ENCODE measurements around the gene ZMAT2.
"Not testable (repeated sequence)": the region's sequence is repeated elsewhere in the genome, so short reads cannot be mapped to it uniquely, and the experiment has no call there.

ZMAT2 gene, protein sequence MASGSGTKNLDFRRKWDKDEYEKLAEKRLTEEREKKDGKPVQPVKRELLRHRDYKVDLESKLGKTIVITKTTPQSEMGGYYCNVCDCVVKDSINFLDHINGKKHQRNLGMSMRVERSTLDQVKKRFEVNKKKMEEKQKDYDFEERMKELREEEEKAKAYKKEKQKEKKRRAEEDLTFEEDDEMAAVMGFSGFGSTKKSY

GRCh38 chr5:140700177-140701144 is at the start of gene ZMAT2:
ZMAT2 (plus strand) TSS chr5:140700447; CDS start chr5:140700461, 14 bp downstream.
- DNase-seq: peak; percentile 63 to 84 (median 83)

DNA sequence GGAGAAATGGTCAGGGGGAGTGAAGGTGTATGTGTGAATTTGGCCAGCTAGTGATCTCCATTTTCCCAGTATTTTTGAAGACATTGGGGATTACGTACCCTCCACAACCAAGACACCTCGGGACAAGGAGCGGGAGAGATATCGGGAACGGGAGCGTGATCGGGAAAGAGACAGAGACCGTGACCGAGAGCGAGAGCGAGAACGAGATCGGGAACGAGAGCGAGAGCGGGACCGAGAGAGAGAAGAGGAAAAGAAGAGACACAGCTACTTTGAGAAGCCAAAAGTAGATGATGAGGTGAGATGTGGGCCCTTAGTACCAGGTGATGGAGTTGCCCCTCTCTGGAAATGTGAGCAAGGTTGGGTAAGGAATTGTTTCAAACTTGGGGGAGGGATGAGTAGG is 41.4 kb upstream of the ZMAT2 start:
- no peak for DNase-seq

DNA sequence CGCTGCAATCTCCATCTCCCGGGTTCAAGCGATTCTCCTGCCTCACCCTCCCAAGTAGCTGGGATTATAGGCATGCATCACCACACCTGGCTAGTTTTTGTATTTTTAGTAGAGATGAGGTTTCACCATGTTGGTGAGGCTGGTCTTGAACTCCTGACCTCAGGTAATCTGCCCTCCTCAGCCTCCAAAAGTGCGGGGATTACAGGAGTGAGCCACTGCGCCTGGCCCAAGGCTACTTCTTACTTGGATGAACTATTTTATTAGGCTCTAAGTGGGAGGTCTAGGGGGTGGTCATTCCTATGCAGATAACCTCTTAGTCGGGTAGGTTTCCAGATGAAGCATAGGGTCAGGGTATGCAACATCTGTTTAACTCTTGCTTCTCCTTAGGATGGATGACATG is 39.9 kb upstream of the ZMAT2 start:
- DNase-seq: not testable (repeated sequence)

- DNase-seq: no peak
These were observed 36.3 kb upstream of the ZMAT2 start for GRCh38 chr5:140664030-140664358.

DNA sequence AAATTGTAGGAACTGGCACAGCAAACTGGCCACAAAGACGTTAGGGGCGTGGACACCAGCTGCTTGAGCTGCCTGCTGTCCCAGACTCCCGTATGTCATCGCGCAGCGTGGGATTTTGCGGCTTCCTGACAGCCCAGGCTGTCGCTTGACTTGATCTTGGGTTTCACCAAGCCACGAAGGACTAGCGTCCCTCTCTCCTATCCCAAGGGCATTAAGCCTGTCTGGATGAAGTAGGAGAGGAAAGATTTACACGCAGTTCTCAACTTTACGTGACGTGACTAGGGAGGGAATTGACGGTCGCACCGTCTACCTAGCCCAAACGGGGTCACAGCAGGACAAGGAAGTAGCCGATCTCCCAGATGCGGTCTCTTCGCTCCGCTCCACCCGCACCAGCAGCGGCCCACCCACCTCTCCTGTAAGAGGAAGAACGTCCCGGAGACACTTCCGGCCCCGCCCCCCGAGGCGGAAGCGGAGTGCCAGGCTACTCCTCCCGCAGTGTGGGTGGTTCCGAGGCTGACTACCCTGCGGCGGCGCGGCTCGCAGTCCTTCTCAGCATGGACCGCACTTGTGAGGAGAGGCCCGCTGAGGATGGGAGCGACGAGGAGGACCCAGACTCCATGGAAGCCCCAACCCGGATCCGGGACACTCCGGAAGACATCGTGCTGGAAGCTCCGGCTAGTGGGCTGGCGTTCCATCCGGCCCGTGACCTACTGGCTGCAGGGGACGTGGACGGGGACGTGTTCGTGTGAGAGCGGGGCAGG is 35.7 kb upstream of the ZMAT2 start, which contains the start of gene WDR55:
WDR55 (plus strand) TSS at position 546 of the 761 bp plus-strand sequence; CDS start at position 555, 9 bp downstream.
- peak; percentile 91 to 94 (median 92) for DNase-seq

- not testable (repeated sequence) for DNase-seq
These were observed 29.2 kb upstream of the ZMAT2 start for GRCh38 chr5:140671035-140671434.

DNA sequence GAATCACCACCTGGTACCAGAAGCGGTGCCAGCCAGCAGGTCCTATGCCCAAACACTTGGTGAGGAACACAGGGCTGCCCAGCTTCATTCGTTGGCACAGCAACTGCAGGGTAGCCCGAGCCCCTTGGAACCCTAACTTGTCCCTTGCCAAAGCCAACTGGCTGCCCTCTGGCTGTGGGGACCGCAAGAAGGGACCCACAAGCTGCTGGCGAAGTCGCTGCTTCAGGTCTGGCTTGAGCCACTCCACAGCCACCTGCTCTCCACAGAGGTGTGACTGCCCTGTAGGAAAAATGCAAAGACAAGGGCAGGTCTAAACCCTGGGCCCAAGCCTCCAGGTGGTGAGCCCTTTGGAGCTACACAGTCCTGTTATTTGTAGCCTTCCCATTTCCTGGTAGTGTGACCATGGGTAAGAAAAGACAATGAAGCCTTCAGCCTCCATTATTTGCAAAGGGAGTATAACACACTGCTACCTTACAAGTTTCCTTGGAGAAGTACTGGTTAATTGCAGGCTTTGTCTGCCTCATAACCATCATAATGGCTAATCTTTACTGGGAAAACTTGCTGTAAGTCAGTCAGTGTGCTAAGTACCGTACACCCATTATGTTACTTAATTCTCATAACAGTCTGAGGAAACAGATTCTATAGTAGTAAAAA is 28.6 kb upstream of the ZMAT2 start:
- no peak for DNase-seq

DNA sequence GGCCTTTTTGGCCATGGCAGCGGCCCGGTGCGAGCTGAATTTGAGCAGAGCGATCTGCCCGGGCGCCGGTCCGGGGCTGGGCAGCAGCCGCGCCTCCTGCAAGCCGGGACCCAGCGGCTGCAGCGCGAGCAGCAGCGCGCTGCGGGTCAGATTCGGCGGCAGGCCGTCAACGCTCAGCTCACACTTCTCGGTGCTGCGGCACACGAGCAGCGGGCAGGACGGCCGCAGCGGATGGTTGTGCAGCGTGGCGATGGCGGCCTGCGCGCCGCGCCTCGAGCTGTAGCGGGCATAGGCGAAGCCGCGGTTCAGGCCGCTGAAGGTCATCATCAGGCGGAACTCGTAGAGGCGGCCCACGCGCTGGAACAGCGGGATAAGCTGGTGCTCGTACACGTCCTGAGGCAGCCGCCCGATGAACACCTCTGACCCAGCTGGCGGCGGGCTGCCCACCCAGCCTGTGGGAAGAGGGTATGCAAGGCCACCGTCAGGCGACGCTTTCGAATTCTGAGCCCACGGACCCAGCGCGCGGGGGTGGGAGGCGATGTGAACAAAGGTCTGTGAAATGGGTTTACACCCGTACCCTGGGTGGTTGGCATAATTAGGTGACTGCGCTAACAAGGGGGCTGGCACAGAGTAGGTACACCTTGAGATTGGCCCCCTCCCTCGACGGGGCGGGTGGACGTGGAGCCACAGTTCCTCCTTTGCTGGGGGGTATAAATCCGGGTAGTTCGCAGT is 27.6 kb upstream of the ZMAT2 start:
- DNase-seq: no peak

DNA sequence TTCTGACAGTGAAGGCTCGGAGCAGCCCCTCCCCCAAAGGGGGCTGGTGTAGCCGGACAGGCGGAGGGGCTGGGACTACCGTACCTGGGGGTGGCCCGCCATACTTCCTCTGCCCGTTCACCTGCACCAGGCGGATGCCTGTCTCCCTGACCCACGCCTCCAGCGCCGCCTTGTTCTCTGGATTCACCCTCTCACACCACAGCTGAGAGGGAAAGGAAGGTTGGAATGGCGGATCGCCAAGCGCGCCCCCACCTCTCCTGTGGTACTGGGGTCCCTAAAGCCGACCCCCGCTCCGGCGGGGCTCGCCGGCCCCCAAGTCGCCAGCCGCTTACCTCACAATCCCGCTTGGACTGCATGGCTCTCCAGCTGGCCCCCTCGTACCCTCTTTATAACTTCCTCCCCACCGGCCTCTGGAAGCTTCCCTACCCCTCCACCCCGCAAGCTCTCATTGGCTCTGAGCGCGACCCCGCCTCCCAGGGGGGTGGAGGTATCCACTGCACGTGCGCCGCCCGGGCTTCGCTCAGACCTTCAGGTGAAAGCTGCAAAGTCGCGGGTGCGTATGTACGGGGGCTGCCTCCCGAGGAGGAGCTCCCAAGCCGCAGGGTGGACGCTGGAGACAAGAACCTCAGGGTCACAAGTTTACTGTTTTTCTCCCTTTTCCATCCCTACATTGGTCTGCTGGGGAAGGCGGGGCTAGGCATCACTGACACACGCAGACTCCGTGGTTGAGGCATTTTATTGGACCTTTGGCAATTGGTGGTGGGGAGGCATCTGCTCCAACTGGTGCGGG is 26.9 kb upstream of the ZMAT2 start, which contains the start of gene DND1:
DND1 (minus strand) TSS at position 390 of the 790 bp plus-strand sequence; CDS start at position 356, 34 bp downstream.
- DNase-seq: no peak

DNA sequence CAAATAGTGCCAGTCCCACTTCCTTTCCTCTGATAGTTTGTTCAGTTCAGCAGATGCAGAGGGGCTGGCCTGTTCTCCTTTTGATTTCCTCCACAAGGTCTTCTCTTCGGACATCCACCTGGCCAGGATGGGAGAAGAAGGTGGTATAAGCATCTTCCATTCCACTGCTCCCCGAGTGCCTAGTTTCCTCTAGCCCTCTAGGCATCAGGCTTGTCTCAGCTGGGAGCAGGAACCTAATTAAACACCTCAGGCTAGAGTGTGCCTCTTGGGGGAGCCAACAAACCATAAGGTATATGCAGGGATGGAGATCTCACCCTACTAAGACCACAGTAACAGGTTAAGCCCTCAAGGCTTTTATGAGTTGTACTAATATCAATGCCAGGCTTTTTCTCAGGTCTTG is 26.0 kb upstream of the ZMAT2 start:
- DNase-seq: no peak

DNA sequence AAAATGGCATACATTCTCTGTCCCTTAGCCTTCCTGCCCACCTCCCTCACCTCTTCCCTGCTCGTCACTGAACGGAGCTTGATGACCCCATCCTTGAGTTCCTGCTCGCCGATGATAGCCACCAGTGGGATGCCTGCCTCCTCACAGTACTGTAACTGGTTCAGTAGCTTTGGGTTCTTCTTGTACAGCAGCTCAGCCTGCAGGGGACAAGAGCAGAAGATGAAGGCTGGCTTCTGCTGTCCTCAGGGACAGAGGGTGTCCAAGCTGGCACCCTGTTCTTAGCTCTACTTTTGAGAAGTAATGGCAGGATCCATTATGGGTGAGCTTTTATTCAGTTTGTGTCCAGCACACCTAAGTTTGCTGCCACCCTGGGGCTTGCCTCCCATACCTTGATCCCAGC is 25.6 kb upstream of the ZMAT2 start:
- no peak for DNase-seq

GRCh38 chr5:140677947-140678346 is 22.3 kb upstream of the ZMAT2 start:
- DNase-seq: no peak

GRCh38 chr5:140678993-140679392 is 21.3 kb upstream of the ZMAT2 start:
- no peak for DNase-seq

GRCh38 chr5:140690376-140690932 is 9.8 kb upstream of the ZMAT2 start:
- no peak for DNase-seq

DNA sequence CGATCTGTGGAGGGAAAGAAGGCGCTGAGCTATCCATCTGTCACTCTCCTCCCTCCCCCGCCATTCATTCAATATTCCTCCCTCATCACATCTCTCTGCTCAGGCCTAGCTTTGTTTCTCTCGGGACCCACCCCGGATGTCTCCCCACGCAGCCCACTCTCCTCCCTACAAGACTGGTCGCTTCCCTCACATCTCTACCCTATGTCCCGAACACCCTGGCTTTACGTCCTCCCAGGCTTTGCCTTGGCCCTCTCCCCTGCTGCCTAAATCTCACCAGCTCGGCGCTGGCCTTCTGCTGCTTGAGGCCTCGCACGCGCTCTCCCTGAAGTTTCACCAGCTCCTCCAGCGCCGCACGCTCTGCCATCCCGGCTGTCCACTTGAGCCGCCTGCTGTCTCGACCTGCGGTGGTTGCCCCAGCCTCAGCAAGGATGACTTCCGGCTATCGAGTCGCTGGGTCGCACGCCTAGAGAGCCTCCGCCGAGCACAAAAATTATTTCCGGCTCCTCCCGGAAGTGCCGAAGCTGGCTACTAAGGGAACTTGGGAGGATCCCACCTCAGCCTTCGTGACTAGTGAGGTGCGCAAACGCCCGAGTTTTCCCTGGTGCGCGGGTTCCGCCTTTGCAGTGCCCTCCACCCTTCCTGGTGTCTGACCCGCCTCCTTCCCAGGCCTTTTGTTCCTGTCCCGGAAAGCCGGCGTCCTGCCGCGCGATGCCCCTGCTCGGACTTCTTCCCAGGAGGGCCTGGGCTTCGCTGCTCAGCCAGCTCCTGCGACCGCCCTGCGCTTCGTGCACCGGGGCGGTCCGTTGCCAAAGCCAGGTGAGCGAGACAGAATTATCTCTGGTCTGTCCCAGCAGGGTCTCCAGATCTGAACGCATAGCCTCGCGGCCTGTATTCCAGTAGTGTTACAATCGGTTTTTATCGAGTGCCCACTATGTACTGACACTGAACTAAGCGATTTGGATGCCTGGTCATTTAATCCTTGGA is 9.0 kb upstream of the ZMAT2 start, which contains the start of the genes HARS1 and HARS2:
HARS1 (minus strand) TSS at position 430 of the 984 bp plus-strand sequence; CDS start at position 364, 66 bp downstream.
HARS2 (plus strand) TSS at position 515 of the 984 bp plus-strand sequence; CDS start at position 709, 194 bp downstream.
- peak; percentile 56 to 66 (median 65) for DNase-seq

DNA sequence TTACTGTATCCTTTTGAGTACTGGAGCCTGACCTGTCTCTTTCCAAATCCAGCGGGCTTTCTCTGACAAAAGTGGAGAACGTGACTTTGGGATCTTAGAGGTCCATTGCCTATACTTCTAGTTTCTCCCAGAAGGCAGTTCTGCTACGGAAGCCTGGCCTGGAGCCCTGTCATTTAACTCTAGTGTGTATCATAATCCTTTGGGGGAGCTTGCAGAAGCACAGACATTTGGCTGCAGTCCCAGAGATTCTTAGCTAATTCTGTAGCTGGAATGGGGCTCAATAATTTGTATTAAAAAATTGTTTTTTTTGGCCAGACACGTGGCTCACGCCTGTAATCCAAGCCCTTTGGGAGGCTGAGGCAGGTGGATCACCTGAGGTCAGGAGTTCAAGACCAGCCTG is 6.0 kb upstream of the ZMAT2 start:
- no peak for DNase-seq

- no peak for DNase-seq
These were observed 3.3 kb upstream of the ZMAT2 start for GRCh38 chr5:140696891-140697492.

DNA sequence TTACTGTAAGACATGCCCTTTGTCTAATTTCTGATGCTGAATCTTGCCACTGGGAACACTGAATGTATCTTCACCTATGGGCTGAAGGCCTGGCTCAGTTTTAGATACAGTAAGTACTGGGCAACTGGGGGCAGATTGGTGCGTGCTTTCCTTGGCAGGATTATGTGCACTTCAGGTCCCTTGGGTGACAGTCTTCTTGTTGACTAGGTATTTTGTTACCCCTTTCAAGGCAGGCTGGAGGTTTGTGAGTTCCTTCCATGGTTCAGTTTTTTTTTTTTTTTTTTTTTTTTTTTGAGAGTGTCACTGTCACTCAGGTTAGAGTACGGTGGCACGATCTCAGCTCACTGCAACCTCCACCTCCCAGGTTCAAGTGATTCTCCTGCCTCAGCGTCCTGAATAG is 7.6 kb downstream of the ZMAT2 start:
- DNase-seq: no peak

DNA sequence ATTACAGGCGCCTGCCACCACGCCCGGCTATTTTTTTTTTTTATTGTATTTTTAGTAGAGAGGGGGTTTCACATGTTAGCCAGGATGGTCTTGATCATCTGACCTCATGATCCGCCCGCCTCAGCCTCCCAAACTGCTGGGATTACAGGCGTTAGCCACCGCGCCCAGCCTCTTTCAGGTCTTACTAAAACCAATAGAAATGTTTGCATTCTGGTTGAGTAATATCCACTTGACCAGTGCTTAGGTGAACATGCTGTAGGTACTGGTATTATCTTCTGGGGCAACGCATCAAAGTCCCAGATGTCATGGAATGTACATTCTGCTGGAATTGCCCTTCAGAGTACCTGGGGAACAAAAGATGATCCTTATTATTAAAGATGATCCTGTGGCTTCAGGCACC is 8.5 kb downstream of the ZMAT2 start:
- not testable (repeated sequence) for DNase-seq
